DMS153 treated with DMSO at 0.1 percent for 48 hours (cell line): Measurements from ENCODE around the gene FAM181B.

Experiments used
- DNase-seq: peaks from one replicate; lab custom pipeline; 2025; ENCODE audit not compliant: unreplicated experiment; lab: John Stamatoyannopoulos, UW

Gene FAM181B, protein sequence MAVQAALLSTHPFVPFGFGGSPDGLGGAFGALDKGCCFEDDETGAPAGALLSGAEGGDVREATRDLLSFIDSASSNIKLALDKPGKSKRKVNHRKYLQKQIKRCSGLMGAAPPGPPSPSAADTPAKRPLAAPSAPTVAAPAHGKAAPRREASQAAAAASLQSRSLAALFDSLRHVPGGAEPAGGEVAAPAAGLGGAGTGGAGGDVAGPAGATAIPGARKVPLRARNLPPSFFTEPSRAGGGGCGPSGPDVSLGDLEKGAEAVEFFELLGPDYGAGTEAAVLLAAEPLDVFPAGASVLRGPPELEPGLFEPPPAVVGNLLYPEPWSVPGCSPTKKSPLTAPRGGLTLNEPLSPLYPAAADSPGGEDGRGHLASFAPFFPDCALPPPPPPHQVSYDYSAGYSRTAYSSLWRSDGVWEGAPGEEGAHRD

DNA sequence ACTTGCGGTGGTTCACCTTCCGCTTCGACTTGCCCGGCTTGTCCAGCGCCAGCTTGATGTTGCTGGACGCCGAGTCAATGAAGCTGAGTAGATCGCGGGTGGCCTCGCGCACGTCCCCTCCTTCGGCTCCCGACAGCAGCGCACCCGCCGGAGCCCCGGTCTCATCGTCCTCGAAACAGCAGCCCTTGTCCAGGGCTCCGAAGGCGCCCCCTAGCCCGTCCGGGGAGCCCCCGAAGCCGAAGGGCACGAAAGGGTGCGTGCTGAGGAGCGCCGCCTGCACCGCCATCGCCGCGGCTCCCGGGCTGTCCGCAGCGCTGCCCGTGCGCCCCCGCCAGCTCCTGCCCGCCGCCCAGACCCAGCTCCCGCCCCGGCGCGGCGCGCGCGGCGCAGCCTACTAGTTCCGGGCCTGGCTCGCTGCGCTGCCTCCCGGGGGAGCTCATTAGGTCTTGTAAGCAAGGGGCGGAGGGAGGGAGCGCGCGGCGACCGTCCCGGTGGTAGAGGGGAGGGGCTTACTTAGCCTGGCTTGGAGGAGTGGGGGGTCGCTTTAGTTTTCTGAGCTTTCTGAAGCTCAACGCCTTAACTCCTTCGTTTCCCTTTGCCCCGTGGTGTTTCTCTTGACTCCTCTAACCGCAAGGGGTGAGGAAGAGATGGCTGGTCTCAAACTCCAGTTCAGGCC lies at the start of gene FAM181B:
Gene FAM181B, minus strand, starts transcription at position 421 of the 676 bp plus-strand sequence. Its CDS starts 135 bp downstream, at position 286.
- peak; percentile 45 for DNase-seq

DNA sequence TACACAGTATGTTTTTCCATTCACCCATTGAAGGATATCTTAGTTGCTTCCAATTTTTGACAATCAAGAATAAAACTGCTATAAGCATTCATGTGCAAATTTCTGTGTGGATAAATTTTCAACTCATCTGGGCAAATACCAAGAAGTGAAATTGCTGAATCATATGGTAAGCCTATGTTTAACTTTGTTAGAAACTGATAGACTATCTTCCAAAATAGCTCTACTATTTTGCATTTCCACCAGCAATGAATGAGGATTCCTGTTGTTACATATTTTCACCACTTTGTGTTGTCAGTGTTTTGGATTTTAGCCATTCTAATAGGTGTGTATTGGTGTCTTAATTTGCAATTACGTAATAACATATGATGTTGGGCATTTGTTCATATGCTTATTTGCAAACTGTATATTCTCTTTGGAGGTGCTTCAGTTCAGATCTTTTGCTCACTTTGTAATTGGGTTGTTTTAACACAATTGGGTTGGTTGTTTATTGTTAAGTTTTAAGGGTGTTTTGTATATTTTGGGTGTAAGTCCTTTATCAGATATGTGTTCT lies 49.2 kb upstream of the FAM181B start:
- DNase-seq = no peak

DNA sequence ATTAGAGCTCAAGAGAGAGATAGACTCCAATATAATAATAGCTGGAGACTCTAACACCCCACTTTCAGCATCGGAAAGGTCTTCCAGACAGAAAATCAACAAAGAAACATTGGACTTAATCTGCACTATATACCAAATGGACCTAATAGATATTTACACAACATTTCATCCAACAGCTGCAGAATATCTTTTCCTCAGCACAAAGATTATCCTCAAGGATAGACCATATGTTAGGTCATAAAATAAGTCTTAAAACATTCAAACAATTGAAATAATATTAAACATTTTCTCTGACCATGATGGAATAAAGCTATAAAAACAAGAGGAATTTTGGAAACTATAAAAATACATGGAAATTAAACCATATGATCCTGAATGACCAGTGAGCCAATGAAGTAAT lies 45.1 kb upstream of the FAM181B start:
- DNase-seq = no peak

DNA sequence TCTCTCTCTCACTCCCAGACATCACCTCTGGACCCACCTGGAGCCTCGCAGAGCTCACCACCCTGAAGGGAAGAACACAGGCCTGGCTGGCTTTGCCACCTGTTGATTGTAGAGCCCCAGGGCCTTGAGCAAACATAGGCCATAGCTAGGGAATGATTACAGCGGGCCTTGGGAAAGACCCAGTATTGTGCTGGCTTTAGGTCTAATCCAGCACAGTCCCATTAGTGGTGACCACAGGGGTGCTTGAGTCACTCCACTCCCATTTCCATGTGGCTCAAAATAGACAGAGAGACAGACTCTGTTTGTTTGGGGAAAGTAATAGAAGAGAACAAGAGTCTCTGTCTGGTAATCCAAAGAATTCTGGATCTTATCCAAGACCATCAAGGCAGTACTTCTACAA lies 42.7 kb upstream of the FAM181B start:
- no peak for DNase-seq

DNA sequence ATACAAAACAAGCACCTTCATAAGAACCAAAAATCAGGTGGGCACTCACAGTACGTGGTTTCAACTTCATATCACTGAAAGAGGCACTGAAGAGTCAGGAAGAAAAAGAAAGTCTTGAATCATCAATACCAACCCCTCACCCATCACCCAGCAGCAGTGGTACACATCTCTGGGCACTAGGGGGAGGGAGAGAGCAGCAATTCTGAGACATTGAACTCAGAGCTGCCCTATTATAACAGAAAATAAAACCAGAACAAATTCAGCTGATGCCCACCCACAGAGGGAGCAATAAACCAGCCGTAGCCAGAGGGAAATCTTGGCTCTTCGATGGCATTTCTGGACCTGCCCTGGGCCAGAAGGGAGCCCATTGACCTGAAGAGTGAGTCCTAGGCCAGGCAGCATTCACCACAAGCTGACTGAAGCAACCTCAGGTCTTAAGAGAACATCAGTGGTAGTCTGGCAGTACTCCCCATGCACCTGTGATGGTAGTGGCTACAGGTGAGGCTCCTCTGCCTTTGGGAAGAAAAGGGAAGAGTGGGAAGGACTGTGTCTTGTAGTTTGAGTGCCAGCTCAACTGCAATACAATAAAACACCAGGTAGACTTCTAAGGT lies 42.2 kb upstream of the FAM181B start:
- DNase-seq = no peak

DNA sequence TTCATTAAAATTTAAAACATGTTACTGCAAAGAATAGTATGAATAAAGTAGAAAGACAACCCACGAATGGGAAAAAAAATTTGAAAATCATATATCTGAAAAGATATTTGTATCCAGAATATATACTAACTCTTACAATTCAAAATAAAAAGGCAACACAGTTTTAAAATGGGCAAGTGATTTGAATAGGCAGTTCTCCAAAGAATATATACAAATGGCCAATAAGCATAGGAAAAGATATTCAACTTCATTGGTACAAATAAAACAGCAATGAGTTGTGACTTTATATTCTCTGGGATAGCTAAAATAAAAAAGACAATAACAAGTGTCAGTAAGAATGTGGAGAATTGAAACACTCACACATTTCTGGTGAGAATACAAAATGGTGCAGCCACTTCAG lies 41.6 kb upstream of the FAM181B start:
- DNase-seq = no peak

DNA sequence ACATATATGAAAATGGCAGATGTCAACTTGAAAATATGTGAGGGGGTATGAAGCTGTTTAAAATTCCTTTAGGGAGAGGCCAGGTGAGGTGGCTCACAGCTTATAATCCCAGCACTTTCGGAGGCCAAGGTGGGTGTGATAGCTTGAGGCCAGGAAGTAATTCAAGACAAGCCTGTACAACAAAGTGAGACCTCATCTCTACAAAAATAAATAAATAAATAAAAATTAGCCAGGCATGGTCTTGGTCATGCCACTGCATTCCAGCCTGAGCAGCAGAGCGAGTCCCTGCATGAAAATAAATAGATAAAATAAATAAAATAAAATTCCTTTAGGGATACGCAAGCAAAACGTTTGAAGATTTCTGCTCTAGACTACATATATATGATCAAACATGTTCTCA lies 38.1 kb upstream of the FAM181B start:
- DNase-seq = no peak

DNA sequence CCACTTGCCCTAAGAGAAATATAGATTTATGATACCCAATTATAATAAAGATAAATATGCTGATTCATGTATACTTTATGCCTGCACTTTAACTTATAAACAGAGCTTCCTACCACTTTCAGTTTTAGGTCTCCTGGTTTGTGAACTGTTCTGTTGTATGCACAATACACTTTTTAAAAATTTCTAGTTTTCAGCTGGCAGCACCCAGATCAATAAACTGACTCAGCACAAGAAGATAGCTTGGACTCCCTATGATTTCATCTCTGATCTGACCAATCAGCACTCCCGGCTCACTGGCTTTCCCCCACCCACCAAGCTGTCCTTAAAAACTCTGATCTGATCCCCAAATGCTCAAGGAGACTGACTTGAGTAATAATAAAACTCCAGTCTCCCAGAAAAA lies 33.5 kb upstream of the FAM181B start:
- no peak for DNase-seq

DNA sequence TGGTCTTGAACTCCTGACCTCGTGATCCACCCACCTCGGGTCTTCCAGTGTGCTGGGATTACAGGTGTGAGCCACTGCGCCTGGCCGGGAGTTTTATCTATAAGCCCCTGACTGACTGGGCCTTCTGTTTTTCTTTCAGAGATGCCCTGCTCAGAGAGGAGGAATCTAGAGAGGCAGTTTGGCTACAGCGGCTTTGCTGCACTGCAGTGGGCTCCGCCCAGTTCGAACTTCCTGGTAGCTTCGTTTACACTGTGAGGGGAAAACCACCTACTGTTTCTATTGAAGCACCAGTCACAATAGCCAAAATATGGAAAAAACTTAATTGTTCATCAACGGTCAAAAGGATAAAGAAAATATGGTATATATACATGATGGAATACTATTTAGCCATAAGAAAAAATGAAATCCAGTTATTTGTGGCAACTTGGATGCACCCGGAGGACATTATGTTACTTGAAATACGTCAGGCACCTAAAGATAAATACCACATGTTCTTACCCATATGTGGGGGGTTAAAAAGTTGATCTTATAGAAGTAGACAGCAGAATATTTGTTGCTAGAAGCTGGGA lies 31.9 kb upstream of the FAM181B start:
- DNase-seq = no peak

DNA sequence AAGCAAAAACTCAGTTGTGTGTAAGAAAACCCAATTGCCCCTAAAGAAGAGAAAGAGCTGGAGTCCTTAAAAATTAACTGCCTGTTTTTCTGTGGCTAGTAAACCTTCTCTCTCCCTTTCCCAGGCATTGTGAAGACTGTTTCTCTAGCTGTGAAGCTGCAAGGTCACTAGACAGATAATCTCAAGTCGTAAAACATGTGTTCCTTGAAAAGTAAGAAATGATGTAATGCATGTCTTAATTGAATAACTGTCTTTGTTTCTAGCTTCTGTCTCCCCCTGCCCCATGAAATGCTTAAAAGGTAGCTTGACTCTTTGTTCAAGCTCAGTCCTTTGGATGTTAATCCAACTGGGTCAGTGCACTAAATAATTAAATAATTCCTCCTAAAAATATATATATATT lies 29.5 kb upstream of the FAM181B start:
- DNase-seq = no peak

DNA sequence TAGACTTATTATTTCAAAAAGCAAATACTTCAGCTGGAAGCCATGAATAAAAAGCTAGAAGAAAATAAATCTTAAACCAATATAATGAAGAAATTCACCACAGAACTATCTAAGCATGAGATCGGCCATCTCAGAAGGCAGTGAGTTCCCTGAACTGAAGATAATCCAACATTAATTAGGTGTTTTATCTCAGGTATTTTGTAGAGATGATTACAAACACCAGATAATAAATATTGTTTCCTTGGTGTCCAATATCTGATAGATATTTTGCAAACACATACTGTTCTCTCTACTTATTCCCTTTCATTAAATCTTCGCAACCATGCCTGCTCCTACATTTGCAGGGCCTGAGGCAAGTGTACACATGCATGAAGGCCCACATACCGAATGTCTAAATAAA lies 26.0 kb upstream of the FAM181B start:
- no peak for DNase-seq

DNA sequence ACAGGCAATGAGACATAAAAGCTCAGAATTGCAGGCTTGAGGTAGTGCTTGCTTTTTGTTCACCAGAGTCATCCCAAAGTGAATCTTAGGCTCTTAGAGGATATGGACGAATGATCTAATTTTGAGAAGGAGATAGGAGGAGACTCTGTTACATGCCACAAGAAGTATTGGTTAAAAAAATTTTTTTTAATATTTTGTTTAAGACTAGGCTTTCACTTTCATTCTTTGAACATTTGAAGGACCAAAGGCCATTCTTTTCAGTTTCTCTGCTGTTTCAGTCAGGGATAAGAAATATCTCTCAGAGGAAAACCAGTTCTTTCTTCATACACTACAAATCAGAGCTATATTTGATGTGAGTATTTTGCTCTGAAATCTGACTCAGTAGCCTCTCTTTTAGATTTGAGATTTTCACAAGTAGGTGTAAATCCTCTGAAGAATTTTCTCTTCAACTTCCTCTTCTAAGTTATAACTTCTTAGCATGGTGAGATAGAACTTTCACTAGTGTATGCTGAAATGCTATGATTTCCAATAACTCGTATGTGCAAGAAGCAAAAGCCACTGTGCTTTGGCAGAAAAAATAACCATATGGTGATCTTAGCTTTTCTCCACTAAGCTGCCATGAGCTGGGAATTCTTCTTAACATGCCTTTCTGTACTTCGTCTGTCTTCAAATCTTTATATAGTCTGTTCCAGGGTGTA lies 24.1 kb upstream of the FAM181B start:
- no peak for DNase-seq

DNA sequence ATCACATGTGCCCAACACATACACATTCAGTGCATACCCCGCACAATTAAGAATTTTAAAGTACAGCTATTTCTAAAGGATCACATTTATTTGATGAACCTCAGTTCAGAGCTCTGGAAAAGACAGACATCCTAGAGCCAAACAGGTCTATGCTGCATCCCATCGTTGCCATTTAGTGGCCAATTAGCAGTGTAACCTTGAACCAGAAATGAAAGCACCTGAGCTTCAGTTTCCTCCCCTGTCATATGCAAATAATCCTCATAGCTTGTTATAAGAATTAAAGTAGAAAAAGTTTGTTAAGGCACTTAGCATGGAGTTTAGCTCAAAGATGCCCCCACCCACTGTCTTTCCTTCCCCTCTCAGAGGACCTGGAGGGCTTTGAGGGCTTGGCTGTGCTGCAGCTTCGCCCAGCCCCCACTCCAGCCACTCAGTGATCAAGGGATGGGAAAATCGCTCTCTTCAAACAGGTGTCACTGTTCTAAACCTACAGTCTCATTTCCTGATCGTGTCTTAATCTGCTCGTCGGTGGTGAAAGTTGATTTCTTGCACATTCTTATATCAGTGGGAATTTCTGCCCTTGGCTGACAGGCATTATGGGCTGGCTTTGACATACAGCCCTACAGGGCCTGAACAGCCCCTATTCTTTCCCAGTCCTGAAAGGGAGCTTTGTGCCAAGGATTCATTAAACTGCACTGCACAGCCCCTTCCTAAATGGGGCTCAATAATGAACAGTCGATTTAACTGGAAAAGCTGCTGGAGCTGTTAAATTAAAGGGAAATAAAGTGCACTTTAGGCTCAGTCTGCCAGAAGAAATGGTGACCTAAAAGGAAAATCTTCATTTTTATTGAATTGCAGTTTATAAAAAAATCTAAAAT lies 23.3 kb upstream of the FAM181B start:
- no peak for DNase-seq

DNA sequence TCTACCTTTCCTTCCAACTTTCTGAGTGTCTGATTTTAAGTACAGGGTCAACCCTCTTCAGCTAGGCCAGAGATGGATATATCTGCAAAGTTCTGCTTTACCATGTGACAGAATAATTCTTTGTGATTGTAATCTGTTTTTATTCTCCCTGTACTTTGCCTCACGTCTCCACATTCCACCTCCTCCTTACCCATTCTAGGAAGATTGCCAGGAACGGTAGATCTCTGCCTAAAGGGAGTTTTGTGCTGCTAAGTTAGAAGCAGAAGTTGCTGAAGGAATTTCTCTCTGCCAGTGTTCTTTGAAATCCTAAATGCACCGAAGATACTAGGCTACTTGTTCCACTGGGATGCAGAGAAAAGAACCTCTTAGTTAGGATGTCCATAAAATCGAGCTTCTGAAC lies 20.7 kb upstream of the FAM181B start:
- DNase-seq = no peak

DNA sequence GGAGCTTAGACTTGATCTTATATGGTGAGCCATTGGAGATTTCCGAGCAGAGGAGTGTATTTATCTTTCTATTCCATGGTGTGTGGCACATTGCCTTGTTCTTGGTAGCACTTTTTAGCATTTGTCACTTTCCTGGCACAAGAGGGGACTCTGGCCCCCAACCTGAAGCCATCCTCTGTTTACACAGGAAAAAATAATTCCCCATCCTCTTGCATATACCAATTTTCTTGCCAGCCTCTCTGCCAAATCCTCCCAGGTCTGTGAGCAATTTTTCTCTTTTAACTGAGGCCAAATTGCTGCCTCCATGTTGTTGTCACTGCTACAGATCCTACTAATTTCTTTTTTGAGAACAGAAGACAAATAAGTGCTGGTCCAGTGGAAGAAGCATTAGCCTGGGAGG lies 20.3 kb upstream of the FAM181B start:
- no peak for DNase-seq

DNA sequence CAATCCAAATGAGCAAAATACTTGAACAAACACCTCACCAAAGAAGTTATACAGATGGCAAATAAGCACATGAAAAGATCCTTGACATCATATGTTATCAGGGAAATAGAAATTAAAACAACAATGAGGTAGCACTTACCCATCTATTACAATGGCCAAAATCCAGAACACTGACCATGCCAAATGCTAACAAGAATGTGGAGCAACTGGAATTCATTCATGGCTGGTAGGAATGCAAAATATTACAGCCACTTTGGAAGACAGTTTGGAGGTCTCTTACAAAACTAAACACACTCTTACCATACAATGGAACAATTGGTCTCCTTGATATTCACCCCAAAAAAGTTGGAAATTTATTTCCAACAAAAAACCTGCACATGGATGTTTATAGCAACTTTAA lies 19.1 kb upstream of the FAM181B start:
- DNase-seq = no peak

DNA sequence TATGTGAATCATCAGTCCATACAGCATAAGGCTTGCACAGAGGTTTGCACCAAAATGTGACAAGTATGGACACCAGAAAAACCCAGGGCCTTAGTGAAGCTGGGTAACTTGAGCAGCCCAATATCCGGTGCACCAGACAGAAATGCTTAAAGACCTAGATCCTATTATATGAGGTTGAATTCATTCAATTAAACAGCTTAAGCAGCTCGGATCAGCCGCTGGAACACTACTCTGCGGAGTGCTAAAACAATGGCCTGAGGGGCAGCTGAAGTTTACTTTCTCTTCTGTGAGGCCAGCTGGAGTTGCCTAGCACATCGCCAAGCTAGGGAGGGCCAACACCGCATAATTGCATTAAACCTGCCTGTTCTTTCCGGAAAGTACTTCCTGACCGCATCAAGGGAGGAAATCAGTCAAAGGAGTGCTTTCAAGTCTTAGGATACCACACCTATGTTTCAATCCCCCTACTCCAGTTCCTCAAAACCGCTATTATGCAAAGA lies 17.0 kb upstream of the FAM181B start:
- peak; percentile 81 for DNase-seq

DNA sequence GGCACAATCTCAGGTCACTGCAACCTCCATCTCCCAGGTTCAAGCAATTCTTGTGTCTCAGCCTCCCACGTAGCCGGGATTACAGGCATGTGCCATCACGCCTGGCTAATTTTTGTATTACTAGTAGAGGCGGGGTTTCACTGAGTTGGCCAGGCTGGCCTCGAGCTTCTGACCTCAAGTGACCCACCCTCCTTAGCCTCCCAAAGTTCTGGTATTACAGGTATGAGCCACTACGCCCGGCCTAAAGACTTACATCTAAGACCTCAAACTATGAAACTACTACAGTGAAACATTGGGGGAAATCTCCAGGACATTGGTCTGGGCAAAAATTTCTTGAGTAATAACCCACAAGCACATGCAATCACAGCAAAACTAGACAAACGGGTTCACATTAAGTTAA lies 13.8 kb upstream of the FAM181B start:
- DNase-seq = no peak

DNA sequence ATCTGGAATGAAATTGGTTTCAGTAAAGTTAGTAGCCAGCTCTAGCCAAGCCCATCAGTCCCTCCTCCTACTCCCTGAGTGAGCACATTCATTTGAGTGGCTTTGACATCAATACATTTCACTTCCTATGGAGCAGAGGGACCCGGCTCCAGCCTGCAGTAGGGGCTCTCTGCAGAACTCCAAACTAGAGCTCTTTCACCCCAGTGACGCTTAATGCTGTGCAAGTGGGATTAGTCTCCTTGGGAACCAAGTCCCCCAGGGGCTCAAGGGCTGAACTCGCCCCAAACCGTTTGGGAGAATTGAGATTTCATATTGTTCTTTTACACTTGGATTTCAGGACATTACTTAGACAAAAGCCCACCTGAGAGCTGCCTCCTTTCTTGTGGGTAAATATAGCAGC lies 4.4 kb upstream of the FAM181B start:
- no peak for DNase-seq

DNA sequence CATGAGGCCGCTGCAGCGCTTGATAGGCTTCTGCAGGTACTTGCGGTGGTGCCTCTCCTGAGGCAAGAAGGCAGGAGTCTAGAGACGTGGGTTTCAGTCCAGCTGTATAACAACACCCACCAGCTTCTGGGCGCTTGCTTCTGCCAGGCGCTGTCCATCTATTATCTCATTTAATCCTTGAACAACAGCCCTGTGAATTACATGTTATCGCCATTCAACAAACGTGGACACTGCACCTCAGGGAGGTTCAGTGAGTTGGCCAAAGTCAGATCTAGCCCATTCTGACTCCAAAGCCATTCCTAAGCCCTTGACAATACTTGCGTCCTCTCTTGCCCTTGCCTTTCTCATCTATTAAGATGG lies 436 bp upstream of the FAM181B start:
- no peak for DNase-seq
